H1 (cell line): ENCODE results near the gene MGMT. TPM values are rescaled to one million over a fixed set of nuclear protein-coding genes. Genes with fewer than 3 reads are reported as not detected.

Source experiments
- CHD2 ChIP-seq: IDR thresholded peaks from 2 replicates; pipeline ENCODE4 v1.6.1; 2012; ENCODE audit warnings: low read length, improper control_type of control experiment
- SP1 ChIP-seq: IDR thresholded peaks from 2 replicates; pipeline ENCODE4 v1.6.1; 2011; ENCODE audit warnings: low read depth, low read length
- TAF7 ChIP-seq: optimal IDR thresholded peaks from 2 replicates; pipeline ENCODE3; 2011; ENCODE audit warnings: low read depth, mild to moderate bottlenecking, inconsistent platforms, low read length, moderate library complexity, borderline replicate concordance
- polyA plus RNA-seq, 7 experiments: library from polyadenylated mRNA; depleted of rRNA in 3 of 7; stranded (reverse) in 5 of 7; unstranded in 2 of 7; fragments of >200 nt in 5 of 7; fragments of 200-250 nt in 2 of 7; gene quantifications; 1 replicate in 5 of 7; 2 replicates in 1 of 7; 4 replicates in 1 of 7; pipeline versions ENCODE4 v1.2.1 to v1.2.3, GENCODE V29; 2011 to 2013; ENCODE audit warnings: missing spikeins in 2 of 7, mixed read lengths in 2 of 7
- total RNA-seq: library from RNA; stranded (reverse); fragmentation: NEBNext Ultra II Directional; extraction: Animal tissue kit (Norgen Biotek cat#: 25700); gene quantifications from 2 replicates; pipeline ENCODE4 v1.2.1, GENCODE V29; 2021
- TF ChIP-seq, protein P1 (sequence below): fragments of 300-600 bp; sonication (generic); IDR thresholded peaks from 2 replicates; pipeline ENCODE4 v1.7.1; 2012; ENCODE audit warnings: low read length, moderate library complexity, mild to moderate bottlenecking, inconsistent platforms; ENCODE audit not compliant: insufficient replicate concordance

MGMT gene
- total and polyA plus RNA-seq, 2 of the 8 experiments (the other 6 are each of a cell fraction or from before 2014, with no cell fraction given) = 9.9 to 10.7 TPM

DNA sequence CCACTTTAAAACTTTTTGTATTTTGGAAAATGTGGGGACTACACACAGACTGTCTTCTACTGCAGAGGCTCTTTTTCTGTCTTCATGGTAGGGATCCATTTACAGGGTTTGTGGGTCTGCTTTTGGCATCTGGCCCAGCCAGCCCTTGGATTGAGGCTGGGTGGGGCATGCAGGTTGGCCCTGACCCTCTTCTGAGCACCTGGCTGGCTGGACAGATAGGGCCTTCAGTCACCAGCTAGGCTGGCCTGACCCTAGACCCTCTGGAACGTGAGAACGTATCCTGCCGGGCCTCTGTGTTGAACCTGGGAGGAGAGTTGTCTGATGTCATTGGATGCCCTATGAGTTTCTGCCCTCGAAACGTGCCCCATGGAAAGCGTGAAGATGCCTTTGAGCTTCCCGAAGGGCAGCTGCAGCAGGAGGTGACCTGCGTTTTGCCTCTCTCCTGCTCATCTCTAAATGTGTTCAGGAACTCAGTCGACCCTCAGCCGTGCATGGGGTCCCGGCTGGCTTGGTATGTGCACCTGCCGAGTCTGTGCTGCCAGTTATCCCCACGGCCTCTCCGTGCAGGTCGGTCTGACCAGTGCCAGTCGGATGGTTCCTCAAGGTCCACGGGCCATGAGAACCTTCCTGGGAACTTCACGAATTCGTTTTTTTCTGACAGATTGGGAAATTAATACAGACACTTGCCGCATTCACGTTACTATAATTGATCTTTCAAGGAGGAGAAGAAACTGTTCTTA, 74.9 kb downstream of the MGMT start (continued):
- TF ChIP-seq, protein P1, sequence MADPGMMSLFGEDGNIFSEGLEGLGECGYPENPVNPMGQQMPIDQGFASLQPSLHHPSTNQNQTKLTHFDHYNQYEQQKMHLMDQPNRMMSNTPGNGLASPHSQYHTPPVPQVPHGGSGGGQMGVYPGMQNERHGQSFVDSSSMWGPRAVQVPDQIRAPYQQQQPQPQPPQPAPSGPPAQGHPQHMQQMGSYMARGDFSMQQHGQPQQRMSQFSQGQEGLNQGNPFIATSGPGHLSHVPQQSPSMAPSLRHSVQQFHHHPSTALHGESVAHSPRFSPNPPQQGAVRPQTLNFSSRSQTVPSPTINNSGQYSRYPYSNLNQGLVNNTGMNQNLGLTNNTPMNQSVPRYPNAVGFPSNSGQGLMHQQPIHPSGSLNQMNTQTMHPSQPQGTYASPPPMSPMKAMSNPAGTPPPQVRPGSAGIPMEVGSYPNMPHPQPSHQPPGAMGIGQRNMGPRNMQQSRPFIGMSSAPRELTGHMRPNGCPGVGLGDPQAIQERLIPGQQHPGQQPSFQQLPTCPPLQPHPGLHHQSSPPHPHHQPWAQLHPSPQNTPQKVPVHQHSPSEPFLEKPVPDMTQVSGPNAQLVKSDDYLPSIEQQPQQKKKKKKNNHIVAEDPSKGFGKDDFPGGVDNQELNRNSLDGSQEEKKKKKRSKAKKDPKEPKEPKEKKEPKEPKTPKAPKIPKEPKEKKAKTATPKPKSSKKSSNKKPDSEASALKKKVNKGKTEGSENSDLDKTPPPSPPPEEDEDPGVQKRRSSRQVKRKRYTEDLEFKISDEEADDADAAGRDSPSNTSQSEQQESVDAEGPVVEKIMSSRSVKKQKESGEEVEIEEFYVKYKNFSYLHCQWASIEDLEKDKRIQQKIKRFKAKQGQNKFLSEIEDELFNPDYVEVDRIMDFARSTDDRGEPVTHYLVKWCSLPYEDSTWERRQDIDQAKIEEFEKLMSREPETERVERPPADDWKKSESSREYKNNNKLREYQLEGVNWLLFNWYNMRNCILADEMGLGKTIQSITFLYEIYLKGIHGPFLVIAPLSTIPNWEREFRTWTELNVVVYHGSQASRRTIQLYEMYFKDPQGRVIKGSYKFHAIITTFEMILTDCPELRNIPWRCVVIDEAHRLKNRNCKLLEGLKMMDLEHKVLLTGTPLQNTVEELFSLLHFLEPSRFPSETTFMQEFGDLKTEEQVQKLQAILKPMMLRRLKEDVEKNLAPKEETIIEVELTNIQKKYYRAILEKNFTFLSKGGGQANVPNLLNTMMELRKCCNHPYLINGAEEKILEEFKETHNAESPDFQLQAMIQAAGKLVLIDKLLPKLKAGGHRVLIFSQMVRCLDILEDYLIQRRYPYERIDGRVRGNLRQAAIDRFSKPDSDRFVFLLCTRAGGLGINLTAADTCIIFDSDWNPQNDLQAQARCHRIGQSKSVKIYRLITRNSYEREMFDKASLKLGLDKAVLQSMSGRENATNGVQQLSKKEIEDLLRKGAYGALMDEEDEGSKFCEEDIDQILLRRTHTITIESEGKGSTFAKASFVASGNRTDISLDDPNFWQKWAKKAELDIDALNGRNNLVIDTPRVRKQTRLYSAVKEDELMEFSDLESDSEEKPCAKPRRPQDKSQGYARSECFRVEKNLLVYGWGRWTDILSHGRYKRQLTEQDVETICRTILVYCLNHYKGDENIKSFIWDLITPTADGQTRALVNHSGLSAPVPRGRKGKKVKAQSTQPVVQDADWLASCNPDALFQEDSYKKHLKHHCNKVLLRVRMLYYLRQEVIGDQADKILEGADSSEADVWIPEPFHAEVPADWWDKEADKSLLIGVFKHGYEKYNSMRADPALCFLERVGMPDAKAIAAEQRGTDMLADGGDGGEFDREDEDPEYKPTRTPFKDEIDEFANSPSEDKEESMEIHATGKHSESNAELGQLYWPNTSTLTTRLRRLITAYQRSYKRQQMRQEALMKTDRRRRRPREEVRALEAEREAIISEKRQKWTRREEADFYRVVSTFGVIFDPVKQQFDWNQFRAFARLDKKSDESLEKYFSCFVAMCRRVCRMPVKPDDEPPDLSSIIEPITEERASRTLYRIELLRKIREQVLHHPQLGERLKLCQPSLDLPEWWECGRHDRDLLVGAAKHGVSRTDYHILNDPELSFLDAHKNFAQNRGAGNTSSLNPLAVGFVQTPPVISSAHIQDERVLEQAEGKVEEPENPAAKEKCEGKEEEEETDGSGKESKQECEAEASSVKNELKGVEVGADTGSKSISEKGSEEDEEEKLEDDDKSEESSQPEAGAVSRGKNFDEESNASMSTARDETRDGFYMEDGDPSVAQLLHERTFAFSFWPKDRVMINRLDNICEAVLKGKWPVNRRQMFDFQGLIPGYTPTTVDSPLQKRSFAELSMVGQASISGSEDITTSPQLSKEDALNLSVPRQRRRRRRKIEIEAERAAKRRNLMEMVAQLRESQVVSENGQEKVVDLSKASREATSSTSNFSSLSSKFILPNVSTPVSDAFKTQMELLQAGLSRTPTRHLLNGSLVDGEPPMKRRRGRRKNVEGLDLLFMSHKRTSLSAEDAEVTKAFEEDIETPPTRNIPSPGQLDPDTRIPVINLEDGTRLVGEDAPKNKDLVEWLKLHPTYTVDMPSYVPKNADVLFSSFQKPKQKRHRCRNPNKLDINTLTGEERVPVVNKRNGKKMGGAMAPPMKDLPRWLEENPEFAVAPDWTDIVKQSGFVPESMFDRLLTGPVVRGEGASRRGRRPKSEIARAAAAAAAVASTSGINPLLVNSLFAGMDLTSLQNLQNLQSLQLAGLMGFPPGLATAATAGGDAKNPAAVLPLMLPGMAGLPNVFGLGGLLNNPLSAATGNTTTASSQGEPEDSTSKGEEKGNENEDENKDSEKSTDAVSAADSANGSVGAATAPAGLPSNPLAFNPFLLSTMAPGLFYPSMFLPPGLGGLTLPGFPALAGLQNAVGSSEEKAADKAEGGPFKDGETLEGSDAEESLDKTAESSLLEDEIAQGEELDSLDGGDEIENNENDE = no peak
- TF ChIP-seq SP1 = no peak
- no peak for TF ChIP-seq CHD2
- TF ChIP-seq TAF7 = no peak
